Colonic mucosa (tissue), 4 donors: Measurements from ENCODE around the gene PIM3. TPM values are rescaled to one million over a fixed set of nuclear protein-coding genes. Genes with fewer than 3 reads are reported as not detected.

ENCODE experiments used
- DNase-seq: peaks from one replicate; pipeline ENCODE4 v3.0.0-alpha.2; 2020
- H3K27ac ChIP-seq: fragments of 200-600 bp; one replicate; pipeline ENCODE4 v1.8.0; 2021
- H3K27me3 ChIP-seq: fragments of 200-600 bp; one replicate; pipeline ENCODE4 v1.8.0; 2021
- H3K36me3 ChIP-seq: fragments of 200-600 bp; one replicate; pipeline ENCODE4 v1.8.0; 2021
- H3K4me1 ChIP-seq: fragments of 200-600 bp; one replicate; pipeline ENCODE4 v1.8.0; 2021; ENCODE audit warnings: mild to moderate bottlenecking
- H3K4me3 ChIP-seq: fragments of 200-600 bp; one replicate; pipeline ENCODE4 v1.8.0; 2021
- H3K9ac ChIP-seq, 2 donors: one replicate each; pipeline ENCODE4 v1.7.0; 2013; ENCODE audit warnings: control low read depth in 2 of 2, low read depth in 2 of 2, low read length in 2 of 2
- H3K9me3 ChIP-seq: fragments of 200-600 bp; one replicate; pipeline ENCODE4 v1.8.0; 2021
- intact Hi-C: fragments of 100-400 bp; cut with DNase I; formaldehyde crosslinking; loops from one replicate; pipeline ENCODE4 v1.14.1; 2022
- microRNA-seq: library from miRNA; unstranded; fragments of <30 nt; microRNA quantifications from one replicate; pipeline ENCODE4, GENCODE V29; 2019
- total RNA-seq, 2 donors: library from RNA; stranded (reverse); fragmentation: NEBNext Ultra II Directional in 1 of 2; extraction: Animal tissue kit (Norgen Biotek cat#: 25700) in 1 of 2; gene quantifications; one replicate each; pipeline ENCODE4 v1.2.1, GENCODE V29; 2021
- TF ChIP-seq, protein P1 (sequence below): fragments of 200-600 bp; IDR thresholded peaks from one replicate; pipeline ENCODE4 v1.8.0; 2022; ENCODE audit warnings: antibody characterized with exemption, mild to moderate bottlenecking
- donor health status: healthy.
- donor health status: DM: no; HTN: no; CAD: no.
- donor health status: DM: no; HTN: no; CAD: no.

PIM3 gene
- total RNA-seq, 2 donors from 2014 or later, result 65.6 to 74.4 TPM

DNA sequence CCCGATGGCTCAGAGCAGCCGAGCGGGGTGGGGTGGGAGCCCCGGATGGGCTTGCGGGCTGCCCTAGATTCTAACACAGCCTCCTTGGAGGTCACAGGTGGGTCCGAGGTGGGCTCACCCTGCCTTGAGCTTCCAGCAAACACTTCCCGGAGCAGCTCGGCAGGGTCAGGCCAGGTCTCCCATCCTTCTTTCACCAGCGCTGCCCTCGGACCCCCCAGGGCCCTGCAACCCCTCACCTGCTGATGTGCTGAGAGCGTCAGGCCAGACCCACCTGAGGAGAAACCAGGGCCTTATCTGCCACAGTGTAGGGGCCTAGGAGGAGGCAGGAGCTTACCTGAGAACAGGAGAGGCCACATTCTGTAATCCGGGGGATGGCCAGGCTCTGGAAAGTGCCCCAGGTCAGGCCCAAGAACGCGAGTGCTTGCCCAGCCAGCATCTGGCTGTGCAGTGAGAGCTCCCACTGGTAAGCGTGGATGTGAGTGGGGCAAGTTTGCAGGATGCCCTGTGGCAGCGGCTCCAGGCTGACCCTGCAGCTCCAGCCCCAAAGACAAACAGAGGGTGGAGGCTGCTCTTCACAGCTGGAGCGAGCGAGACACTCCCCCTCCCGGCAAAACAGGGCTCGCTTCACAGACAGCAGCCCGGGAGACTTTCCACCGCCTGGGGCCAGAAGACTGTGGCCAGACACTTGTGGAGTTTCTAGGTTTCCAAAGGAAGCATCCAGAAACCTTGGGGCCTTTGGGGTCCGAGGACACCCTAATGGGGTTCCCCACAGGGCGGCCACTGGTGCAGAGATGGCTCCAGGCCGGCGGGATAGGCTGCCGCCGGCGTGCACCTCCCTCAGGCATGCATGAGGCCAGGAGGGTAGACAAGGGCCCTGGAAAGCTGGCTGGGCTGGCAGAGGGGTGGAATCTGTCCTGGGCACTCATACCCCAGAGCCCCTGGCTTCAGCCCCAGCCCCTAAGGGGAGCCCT is 51.9 kb downstream of the PIM3 start, which contains the start of gene IL17REL:
IL17REL (minus strand) TSS at position 555 of the 971 bp plus-strand sequence; CDS start at position 436, 119 bp downstream.
- TF ChIP-seq, protein P1, sequence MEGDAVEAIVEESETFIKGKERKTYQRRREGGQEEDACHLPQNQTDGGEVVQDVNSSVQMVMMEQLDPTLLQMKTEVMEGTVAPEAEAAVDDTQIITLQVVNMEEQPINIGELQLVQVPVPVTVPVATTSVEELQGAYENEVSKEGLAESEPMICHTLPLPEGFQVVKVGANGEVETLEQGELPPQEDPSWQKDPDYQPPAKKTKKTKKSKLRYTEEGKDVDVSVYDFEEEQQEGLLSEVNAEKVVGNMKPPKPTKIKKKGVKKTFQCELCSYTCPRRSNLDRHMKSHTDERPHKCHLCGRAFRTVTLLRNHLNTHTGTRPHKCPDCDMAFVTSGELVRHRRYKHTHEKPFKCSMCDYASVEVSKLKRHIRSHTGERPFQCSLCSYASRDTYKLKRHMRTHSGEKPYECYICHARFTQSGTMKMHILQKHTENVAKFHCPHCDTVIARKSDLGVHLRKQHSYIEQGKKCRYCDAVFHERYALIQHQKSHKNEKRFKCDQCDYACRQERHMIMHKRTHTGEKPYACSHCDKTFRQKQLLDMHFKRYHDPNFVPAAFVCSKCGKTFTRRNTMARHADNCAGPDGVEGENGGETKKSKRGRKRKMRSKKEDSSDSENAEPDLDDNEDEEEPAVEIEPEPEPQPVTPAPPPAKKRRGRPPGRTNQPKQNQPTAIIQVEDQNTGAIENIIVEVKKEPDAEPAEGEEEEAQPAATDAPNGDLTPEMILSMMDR, result no peak
- Histone ChIP-seq H3K4me3 (no peak within 1 kb of the TSS), H3K36me3 (no peaks in the 10 kb centered on the region), H3K27me3 (peaks cover 70% of the 10 kb centered on the region), H3K4me1 (no peaks in the 10 kb centered on the region), H3K9me3 (no peaks in the 10 kb centered on the region), H3K27ac (no peak within 1 kb of the TSS), H3K9ac (no peak within 1 kb of the TSS)
- intact Hi-C loops, result no loop called here
- DNase-seq, result no peak

Small RNA genes lying within 50 kb of the gene (microRNA-seq; reads per million reads assigned to microRNA genes)
- 1.7 reads per million for gene MIR6821

Other genes starting within 250 kb of the PIM3 start
- 10 to 100 TPM; 32.7 to 37.7 TPM for gene BRD1, start 132.9 kb upstream of the PIM3 start, total RNA-seq
- gene ZBED4, start 106.9 kb upstream of the PIM3 start, total RNA-seq, result 10 to 100 TPM; 16.2 to 19.9 TPM
- 10 to 100 TPM; 17.8 to 43.5 TPM for gene ALG12, start 42.3 kb upstream of the PIM3 start, total RNA-seq
- gene CRELD2, start 42.1 kb upstream of the PIM3 start, total RNA-seq, result 100 to 1,000 TPM in 1 of 2 donors, 10 to 100 TPM in 1; 43.6 to 133 TPM
- gene IL17REL, start 52.0 kb downstream of the PIM3 start, total RNA-seq, result under 1 TPM; 0.11 to 0.22 TPM
- not detected for gene TTLL8, start 97.5 kb downstream of the PIM3 start, total RNA-seq
- not detected for gene MLC1, start 124.7 kb downstream of the PIM3 start, total RNA-seq
- under 1 TPM; 0.27 to 0.50 TPM for gene MOV10L1, start 129.2 kb downstream of the PIM3 start, total RNA-seq
- gene PANX2, start 210.0 kb downstream of the PIM3 start, total RNA-seq, result not detected
- gene TRABD, start 225.1 kb downstream of the PIM3 start, total RNA-seq, result 100 to 1,000 TPM in 1 of 2 donors, 10 to 100 TPM in 1; 43.6 to 116 TPM
- 10 to 100 TPM; 29.1 to 36.9 TPM for gene SELENOO, start 240.2 kb downstream of the PIM3 start, total RNA-seq